Measurements from ENCODE around the gene STX10.

The STX10 gene

DNA sequence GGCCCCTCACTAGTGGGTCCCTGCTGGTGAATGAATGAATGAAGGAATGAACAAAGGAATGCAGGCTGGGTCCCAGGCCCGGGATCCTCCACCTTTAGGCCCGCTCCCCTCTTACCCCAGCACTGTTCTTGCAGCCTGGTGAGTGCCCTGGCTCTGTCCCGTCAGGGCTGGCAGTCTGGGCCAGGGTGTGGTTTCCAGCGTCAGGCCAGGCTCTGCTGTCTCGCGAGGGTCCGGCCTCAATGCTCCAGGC lies 47.8 kb downstream of the STX10 start:
- H3K9ac ChIP-seq (ENCODE audit: low read length): peak overlapping the region; percentile 82
- H3K4me3 ChIP-seq (ENCODE audit: low read length): peak overlapping the region; percentile 58
- H3K36me3 ChIP-seq (ENCODE audit: control insufficient read depth, insufficient read depth, low read length, severe bottlenecking): peaks cover 2% of the 10 kb centered on the region
- no peak for DNase-seq (ENCODE audit: low read depth)
- no peaks in the 10 kb centered on the region for H3K27me3 ChIP-seq (replicated peaks; ENCODE audit: control insufficient read depth, insufficient read depth, low read length)
- peaks cover 13% of the 10 kb centered on the region for H3K4me1 ChIP-seq (ENCODE audit: control insufficient read depth, insufficient read depth, low read length)
- no peaks in the 10 kb centered on the region for H3K9me3 ChIP-seq (ENCODE audit: control insufficient read depth, low read length)

DNA sequence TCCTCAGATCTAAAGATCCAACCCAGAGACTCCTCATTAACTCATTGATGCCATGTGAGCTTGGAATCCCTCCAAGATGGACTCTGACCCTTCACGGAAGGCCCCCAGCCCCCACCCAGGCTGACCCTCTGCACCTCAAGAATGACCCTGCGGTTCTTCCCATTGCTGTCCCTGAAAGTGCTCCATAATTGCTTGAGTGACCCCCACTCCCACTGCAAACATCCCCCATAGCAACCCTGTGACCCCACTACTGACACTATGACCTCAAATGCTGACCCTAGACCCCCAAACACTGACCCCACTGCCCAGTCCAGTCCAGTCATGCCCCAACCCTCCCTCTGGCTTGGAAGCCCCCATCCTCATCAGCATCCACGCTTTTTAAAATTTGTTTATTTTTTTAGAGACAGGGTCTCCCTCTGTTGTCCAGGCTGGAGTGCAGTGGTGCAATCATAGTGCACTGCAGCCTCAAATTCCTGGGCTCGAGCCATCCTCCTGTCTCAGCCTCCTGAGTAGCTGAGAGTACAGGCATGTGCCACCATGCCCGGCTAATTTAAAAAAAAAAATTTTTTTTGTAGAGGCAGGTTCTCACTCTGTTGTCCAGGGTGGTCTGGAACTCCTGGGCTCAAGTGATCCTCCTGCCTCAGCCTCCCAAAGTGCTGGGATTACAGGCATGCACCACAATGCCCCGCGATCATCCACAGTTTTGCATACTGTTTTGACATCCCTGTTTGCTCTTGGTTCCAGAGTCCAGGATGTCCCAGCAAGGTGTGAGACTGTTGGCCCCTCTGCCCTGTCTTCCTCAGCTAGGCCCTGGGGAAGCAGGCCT lies 48.4 kb downstream of the STX10 start:
- Histone ChIP-seq H3K9ac (ENCODE audit: low read length) (peak overlapping the region; percentile 82), H3K27me3 (replicated peaks; ENCODE audit: control insufficient read depth, insufficient read depth, low read length) (no peaks in the 10 kb centered on the region), H3K4me1 (ENCODE audit: control insufficient read depth, insufficient read depth, low read length) (peaks cover 13% of the 10 kb centered on the region), H3K36me3 (ENCODE audit: control insufficient read depth, insufficient read depth, low read length, severe bottlenecking) (no peaks in the 10 kb centered on the region), H3K9me3 (ENCODE audit: control insufficient read depth, low read length) (no peaks in the 10 kb centered on the region), H3K4me3 (ENCODE audit: low read length) (peak overlapping the region; percentile 58)
- DNase-seq (ENCODE audit: low read depth): no peak

DNA sequence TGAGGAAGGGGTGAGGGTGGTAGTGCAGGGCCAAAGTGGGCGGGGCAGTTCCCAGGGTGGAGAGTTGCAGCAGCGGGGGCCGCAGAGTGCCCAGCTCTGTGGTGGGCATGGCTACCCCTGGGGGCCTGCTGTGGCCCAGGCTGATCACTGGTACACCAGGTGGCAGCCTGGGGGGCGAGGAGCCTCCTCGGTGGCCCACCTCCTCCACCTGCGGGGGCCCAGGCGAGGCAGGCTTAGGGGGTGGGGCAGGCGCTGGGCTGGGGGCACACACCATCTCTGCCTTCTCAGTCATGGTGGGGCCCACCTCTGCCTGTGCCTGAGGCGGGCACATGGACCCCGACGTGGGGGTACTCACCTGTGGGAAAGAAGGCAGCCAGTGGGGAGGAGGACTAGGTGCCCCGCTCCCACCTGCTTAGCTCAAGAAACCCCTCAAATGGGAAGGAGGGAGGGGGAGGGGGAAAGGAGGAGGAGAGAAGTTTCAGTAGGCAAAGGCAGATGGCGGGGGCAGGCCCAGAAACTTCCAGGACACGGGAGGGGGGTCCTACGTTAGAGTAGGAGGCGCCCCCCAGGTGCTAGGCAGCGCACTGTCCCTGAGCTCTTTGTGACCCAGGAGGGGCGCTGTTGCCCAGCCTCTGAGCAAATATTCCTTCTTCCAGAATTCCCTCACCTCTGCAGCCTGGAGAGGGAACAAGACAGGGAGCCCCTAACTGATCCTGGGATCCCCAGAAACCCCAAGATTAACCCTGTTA lies 49.2 kb downstream of the STX10 start:
- Histone ChIP-seq H3K36me3 (ENCODE audit: control insufficient read depth, insufficient read depth, low read length, severe bottlenecking) (no peaks in the 10 kb centered on the region), H3K4me1 (ENCODE audit: control insufficient read depth, insufficient read depth, low read length) (peaks cover 13% of the 10 kb centered on the region), H3K9ac (ENCODE audit: low read length) (no peak overlapping the region), H3K4me3 (ENCODE audit: low read length) (no peak overlapping the region), H3K27me3 (replicated peaks; ENCODE audit: control insufficient read depth, insufficient read depth, low read length) (no peaks in the 10 kb centered on the region), H3K9me3 (ENCODE audit: control insufficient read depth, low read length) (no peaks in the 10 kb centered on the region)
- DNase-seq (ENCODE audit: low read depth): no peak

DNA sequence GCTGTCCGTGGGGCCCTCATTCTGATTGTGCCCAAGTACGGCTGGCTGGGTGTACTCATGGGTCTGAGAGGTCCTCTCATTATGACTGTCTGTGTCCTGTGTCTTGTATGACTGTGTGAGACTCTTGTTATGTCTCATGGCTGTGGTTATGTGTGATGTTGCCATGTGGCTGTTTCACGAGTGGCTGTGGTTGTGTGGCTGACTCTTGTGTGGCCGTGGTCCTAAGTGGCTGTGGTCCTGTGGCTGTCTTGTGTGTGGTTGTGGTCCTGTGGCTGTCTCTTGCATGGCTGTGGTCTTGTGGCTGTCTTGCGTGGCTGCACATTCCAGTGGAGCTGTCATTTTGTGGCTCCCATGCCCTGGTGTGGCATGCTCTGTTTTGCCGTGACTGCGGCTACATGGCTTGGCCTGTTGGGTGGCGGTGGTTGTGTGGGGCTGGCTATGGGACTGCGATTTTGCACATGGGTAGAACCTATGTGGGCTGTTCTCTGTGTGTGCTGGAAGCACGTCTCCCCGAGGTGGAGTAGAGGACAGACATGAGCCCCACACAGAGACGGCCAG lies 50.1 kb downstream of the STX10 start:
- Histone ChIP-seq H3K27me3 (replicated peaks; ENCODE audit: control insufficient read depth, insufficient read depth, low read length) (no peaks in the 10 kb centered on the region), H3K36me3 (ENCODE audit: control insufficient read depth, insufficient read depth, low read length, severe bottlenecking) (peaks cover 4% of the 10 kb centered on the region), H3K4me1 (ENCODE audit: control insufficient read depth, insufficient read depth, low read length) (peaks cover 13% of the 10 kb centered on the region), H3K4me3 (ENCODE audit: low read length) (no peak overlapping the region), H3K9ac (ENCODE audit: low read length) (no peak overlapping the region), H3K9me3 (ENCODE audit: control insufficient read depth, low read length) (no peaks in the 10 kb centered on the region)
- DNase-seq (ENCODE audit: low read depth): no peak

DNA sequence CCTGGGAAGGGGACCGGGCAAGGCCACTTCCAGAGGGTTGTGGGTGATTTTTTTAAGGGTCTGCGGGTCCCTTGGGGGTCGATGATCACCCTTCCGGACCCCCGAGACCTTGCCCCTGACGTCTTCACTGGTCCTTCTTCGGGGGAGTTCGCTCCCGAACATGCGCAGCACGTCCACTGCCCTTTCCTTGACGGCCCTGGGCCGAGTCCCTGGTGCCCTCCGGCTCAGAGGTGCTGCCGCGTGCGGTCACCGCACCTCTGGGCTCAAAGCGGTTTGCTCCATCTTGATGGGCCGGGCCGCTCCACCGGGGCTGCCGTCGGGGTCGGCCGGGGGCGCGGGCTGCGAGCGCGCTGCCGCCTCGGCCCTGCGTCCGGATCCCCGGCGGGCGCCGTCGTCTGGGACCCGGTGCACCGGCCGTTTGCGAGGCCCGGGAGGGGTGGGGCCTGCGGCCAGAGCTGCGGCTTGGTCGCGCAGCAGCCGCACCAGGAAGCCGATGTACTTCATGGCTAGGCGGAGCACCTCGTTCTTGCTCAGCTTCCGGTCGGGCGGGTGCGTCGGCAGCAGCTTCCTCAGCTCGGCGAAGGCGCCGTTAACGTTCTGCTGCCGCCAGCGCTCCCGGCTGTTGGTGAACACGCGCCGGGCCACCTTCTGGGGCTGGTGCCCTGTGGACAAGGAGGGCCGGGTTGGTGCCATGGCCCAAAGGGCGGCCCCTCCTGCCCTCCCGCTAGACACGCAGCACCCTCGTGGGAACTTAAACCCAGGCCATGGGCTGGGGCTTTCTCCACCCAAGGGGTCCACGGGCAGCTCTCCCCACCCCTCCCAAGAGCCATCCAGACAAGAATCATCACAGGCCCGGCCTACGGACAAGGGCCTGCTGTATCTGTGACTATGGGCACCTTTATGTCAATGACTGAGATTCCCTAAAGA lies 50.8 kb downstream of the STX10 start:
- no peak for DNase-seq (ENCODE audit: low read depth)
- Histone ChIP-seq H3K9ac (ENCODE audit: low read length) (no peak overlapping the region), H3K4me1 (ENCODE audit: control insufficient read depth, insufficient read depth, low read length) (peaks cover 13% of the 10 kb centered on the region), H3K9me3 (ENCODE audit: control insufficient read depth, low read length) (no peaks in the 10 kb centered on the region), H3K4me3 (ENCODE audit: low read length) (no peak overlapping the region), H3K27me3 (replicated peaks; ENCODE audit: control insufficient read depth, insufficient read depth, low read length) (no peaks in the 10 kb centered on the region), H3K36me3 (ENCODE audit: control insufficient read depth, insufficient read depth, low read length, severe bottlenecking) (peaks cover 11% of the 10 kb centered on the region)

DNA sequence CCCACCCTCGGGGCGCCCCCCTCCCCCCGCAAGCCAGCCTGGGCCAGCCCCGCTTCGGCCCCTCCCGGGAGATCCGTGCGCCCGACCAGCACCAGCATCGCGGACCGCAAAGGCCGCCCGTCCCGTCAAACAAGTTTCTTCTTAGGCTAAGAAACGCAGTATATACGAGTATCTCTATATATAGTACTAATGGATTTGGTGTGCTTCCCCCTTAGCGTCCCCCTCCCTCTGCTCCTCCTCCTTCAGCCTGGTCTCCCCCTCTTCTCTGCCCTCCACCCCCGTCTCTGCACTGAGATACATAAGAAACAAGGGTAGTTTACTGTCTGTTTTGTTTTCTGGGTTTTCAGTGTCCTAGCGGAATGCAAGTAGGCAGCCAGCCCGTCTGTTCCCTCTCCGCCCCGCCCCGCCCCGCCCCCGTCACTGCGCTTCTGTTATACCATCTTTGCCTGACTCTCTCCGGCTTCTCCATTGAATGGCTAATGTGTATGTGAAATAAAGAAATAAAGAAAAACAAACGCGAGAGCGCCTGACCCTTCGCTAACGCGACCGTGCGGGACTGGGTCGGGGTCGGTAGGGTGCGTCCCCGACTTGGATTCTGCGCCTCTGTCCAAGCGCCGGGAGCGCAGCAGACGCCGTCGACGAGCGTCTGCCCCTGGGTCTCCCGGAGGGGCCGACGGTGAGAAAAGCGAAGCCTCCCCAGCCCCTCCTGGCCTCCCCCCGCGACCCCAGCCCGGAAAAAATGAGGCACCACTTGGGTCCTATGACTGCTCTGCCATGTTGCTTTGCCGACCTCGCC lies 51.7 kb downstream of the STX10 start:
- H3K4me1 ChIP-seq (ENCODE audit: control insufficient read depth, insufficient read depth, low read length): peaks cover 19% of the 10 kb centered on the region
- no peaks in the 10 kb centered on the region for H3K9me3 ChIP-seq (ENCODE audit: control insufficient read depth, low read length)
- H3K4me3 ChIP-seq (ENCODE audit: low read length): no peak overlapping the region
- DNase-seq (ENCODE audit: low read depth): no peak
- H3K9ac ChIP-seq (ENCODE audit: low read length): peak overlapping the region; percentile 62
- peaks cover 12% of the 10 kb centered on the region for H3K36me3 ChIP-seq (ENCODE audit: control insufficient read depth, insufficient read depth, low read length, severe bottlenecking)
- H3K27me3 ChIP-seq (replicated peaks; ENCODE audit: control insufficient read depth, insufficient read depth, low read length): no peaks in the 10 kb centered on the region

DNA sequence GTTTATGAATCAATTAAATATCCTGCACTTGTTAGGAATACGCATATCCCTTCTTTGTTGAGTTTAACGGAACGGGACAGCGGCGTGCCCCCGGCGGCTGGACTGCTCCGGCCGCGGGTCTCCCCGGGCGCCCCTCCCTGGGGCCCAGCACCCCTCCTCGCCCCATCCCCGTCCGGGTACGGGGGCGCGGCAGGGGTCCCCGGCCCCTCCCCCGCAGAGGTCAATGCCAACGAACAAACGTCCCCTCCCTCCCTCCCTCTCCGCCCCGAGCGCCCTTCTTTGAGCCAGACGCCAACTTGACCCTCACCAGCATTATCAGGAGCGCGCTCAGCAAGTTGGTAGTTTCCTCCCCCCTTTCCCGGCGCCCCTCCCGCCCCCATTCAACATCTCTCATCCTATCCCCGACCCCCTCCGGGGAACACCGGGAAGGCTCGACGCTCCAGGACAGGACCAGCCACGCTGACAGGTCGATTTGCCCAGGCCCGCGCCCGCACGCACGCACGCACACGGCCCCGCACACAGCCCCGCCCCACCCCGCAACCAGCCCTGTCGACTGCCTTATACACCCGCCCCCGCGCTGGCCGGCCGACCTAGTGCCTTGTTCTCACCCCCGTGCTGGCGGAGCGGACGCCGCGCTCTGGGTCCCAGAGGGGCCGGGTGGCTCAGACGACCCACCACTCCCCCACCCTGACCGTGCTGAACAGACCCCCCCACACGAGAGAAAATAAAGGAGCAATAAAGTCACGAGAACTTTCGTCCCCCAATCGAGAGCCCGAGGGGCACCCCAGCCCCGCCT lies 52.5 kb downstream of the STX10 start:
- no peaks in the 10 kb centered on the region for H3K27me3 ChIP-seq (replicated peaks; ENCODE audit: control insufficient read depth, insufficient read depth, low read length)
- peaks cover 15% of the 10 kb centered on the region for H3K36me3 ChIP-seq (ENCODE audit: control insufficient read depth, insufficient read depth, low read length, severe bottlenecking)
- no peak overlapping the region for H3K9ac ChIP-seq (ENCODE audit: low read length)
- H3K4me1 ChIP-seq (ENCODE audit: control insufficient read depth, insufficient read depth, low read length): peaks cover 16% of the 10 kb centered on the region
- no peak overlapping the region for H3K4me3 ChIP-seq (ENCODE audit: low read length)
- no peaks in the 10 kb centered on the region for H3K9me3 ChIP-seq (ENCODE audit: control insufficient read depth, low read length)
- no peak for DNase-seq (ENCODE audit: low read depth)

DNA sequence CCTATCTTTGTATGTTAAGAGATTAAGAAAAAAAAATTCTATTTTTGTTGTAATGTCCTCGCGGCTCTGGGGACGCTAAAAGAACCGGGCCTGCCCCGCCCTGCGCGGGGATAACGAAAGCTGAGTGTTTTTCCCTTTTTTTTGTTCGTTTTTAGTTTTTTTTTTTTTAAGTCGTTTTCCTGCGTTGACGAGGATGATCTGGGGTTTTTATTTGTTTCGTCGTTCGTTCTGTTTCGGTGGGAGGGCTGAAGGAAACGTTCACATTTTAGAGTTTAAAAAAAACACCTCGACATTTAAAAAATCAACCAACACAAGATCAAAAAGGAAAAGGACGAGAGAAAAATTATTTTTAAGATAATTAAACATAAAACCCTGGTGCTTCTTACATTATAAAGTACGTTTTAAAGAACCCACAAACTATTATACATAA lies 53.1 kb downstream of the STX10 start:
- H3K9me3 ChIP-seq (ENCODE audit: control insufficient read depth, low read length): no peaks in the 10 kb centered on the region
- peaks cover 19% of the 10 kb centered on the region for H3K36me3 ChIP-seq (ENCODE audit: control insufficient read depth, insufficient read depth, low read length, severe bottlenecking)
- DNase-seq (ENCODE audit: low read depth): no peak
- H3K9ac ChIP-seq (ENCODE audit: low read length): no peak overlapping the region
- no peak overlapping the region for H3K4me3 ChIP-seq (ENCODE audit: low read length)
- no peaks in the 10 kb centered on the region for H3K27me3 ChIP-seq (replicated peaks; ENCODE audit: control insufficient read depth, insufficient read depth, low read length)
- H3K4me1 ChIP-seq (ENCODE audit: control insufficient read depth, insufficient read depth, low read length): peaks cover 15% of the 10 kb centered on the region

DNA sequence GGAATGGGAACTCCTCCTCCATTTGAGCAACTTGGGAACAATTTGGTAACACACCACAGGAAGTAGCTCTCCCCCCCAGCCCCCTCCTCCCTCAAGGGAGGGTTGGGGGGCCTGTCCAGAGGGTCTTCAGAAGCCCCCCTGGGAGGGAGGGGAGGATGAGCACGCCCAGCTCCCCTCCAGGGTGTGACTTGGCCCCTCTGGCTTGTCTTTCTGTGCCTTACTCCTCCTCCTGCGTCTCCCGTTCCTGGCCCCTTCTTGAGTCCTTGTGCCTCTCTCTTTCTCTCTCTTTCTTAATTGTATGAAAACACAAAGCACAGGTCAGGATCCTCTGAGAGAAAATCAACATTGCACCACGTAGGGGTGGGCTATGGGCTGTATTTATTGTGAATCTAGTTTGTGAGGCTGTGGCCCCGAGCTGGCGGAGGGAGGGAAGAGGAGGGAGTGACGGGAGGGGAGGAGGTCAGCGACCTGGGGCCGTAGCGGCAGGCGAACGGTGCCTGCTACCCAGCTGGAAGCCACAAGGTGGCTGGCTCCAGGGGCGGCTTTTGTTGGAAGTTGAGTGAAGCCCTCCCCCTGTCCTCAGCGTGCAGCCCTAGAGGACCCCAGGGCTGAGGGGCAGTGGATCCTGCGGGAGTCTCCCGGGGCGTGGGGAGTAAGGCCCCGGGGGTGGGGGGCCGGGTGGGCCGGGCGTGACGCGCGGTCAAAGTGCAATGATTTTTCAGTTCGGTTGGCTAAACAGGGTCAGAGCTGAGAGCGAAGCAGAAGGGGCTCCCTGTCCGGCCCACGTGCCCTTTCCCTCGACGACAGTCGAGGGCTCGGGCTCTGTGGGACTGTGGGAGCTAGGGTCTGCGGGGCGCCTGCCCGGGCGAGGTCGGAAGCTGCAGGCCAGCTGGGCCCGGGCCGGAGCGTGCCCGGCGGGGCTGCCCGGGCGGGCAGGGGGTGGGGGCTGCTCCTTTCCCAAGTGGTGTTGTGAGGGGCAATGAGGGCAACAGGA lies 53.9 kb downstream of the STX10 start:
- DNase-seq (ENCODE audit: low read depth): no peak
- peaks cover 19% of the 10 kb centered on the region for H3K36me3 ChIP-seq (ENCODE audit: control insufficient read depth, insufficient read depth, low read length, severe bottlenecking)
- no peaks in the 10 kb centered on the region for H3K9me3 ChIP-seq (ENCODE audit: control insufficient read depth, low read length)
- H3K9ac ChIP-seq (ENCODE audit: low read length): peak overlapping the region; percentile 34
- no peaks in the 10 kb centered on the region for H3K27me3 ChIP-seq (replicated peaks; ENCODE audit: control insufficient read depth, insufficient read depth, low read length)
- H3K4me1 ChIP-seq (ENCODE audit: control insufficient read depth, insufficient read depth, low read length): peaks cover 22% of the 10 kb centered on the region
- H3K4me3 ChIP-seq (ENCODE audit: low read length): no peak overlapping the region

Measured in adipocyte (in vitro differentiated cells).